ENCODE measurements around the gene ROPN1.

DNA sequence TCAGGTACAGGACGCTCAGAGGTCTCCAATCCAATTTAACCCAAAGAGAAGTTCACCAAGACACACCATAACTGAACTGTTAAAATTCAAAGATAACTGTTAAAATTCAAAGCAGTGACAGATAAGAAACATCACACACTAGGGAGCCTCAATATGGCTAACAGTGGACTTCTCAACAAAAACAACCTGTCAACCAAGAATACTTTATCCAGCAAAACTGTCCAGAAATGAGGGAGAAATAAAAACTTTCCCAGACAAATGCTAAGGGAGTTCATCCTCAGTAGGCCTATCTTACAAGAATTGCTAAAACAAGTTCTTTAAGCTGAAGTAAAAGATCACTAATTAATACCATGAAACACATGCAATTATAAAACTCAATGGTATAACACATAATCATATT is 71.5 kb downstream of the ROPN1 start:
- TF ChIP-seq, protein P1, sequence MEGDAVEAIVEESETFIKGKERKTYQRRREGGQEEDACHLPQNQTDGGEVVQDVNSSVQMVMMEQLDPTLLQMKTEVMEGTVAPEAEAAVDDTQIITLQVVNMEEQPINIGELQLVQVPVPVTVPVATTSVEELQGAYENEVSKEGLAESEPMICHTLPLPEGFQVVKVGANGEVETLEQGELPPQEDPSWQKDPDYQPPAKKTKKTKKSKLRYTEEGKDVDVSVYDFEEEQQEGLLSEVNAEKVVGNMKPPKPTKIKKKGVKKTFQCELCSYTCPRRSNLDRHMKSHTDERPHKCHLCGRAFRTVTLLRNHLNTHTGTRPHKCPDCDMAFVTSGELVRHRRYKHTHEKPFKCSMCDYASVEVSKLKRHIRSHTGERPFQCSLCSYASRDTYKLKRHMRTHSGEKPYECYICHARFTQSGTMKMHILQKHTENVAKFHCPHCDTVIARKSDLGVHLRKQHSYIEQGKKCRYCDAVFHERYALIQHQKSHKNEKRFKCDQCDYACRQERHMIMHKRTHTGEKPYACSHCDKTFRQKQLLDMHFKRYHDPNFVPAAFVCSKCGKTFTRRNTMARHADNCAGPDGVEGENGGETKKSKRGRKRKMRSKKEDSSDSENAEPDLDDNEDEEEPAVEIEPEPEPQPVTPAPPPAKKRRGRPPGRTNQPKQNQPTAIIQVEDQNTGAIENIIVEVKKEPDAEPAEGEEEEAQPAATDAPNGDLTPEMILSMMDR (IDR thresholded peaks at IDR 0.05; ENCODE audit: low read depth, low read length, poor library complexity, severe bottlenecking): no peak
- no peak for TF ChIP-seq EZH2phosphoT487 (IDR thresholded peaks at IDR 0.05; ENCODE audit: borderline replicate concordance, low read length)
